ENCODE data around the gene ZFYVE28.

GRCh38 chr4:2434420-2434819 is 16.0 kb upstream of the ZFYVE28 start:
- TF ChIP-seq CTCF (IDR thresholded peaks at IDR 0.05) (no peak), EZH2 (IDR thresholded peaks at IDR 0.05; ENCODE audit: borderline replicate concordance, insufficient read depth, low read depth, low read length, poor library complexity, severe bottlenecking) (no peak)

Data from B cell (primary cell).